ENCODE data around the gene ITGAL. TPM values are rescaled to one million over a fixed set of nuclear protein-coding genes. Genes with fewer than 3 reads are reported as not detected.
A peak's percentile ranks its signal among the peaks of the same experiment; 100 is the strongest.

The ITGAL gene
- total RNA-seq, 1 experiment from 2014 or later, result not detected

GRCh38 chr16:30541502-30542329, 69.2 kb downstream of the ITGAL start:
- no peak for DNase-seq (ENCODE audit: low spot score)

- no peak for DNase-seq (ENCODE audit: low spot score)
Observed at GRCh38 chr16:30543067-30543466, 70.5 kb downstream of the ITGAL start.

- no peak for DNase-seq (ENCODE audit: low spot score)
Observed at GRCh38 chr16:30546115-30546514, 73.6 kb downstream of the ITGAL start.

- no peak for DNase-seq (ENCODE audit: low spot score)
Observed at GRCh38 chr16:30548416-30549253, 76.1 kb downstream of the ITGAL start.

- no peak for DNase-seq (ENCODE audit: low spot score)
Observed at GRCh38 chr16:30551781-30552180, 79.2 kb downstream of the ITGAL start.

GRCh38 chr16:30552956-30553355, 80.4 kb downstream of the ITGAL start:
- DNase-seq (ENCODE audit: low spot score), result no peak

GRCh38 chr16:30553393-30553899, 80.9 kb downstream of the ITGAL start:
- DNase-seq (ENCODE audit: low spot score), result no peak

- DNase-seq (ENCODE audit: low spot score), result no peak
Observed at GRCh38 chr16:30554557-30555314, 82.2 kb downstream of the ITGAL start.

GRCh38 chr16:30555315-30556124, 83.0 kb downstream of the ITGAL start:
- no peak for DNase-seq (ENCODE audit: low spot score)

- DNase-seq (ENCODE audit: low spot score), result no peak
Observed at GRCh38 chr16:30556125-30556473, 83.6 kb downstream of the ITGAL start.

GRCh38 chr16:30557707-30557956, 85.1 kb downstream of the ITGAL start:
- DNase-seq (ENCODE audit: low spot score), result no peak

- peak; percentile 96 for DNase-seq (ENCODE audit: low spot score)
Observed at GRCh38 chr16:30557957-30558788, 85.6 kb downstream of the ITGAL start, which contains the start of gene ZNF764. ZNF764 (minus strand) TSS chr16:30558374; CDS start chr16:30558182, 192 bp downstream.

- DNase-seq (ENCODE audit: low spot score), result no peak
Observed at GRCh38 chr16:30558789-30559377, 86.3 kb downstream of the ITGAL start.

GRCh38 chr16:30559690-30560089, 87.1 kb downstream of the ITGAL start:
- no peak for DNase-seq (ENCODE audit: low spot score)

GRCh38 chr16:30561089-30561816, 88.7 kb downstream of the ITGAL start:
- no peak for DNase-seq (ENCODE audit: low spot score)

GRCh38 chr16:30562021-30562420, 89.5 kb downstream of the ITGAL start:
- DNase-seq (ENCODE audit: low spot score), result no peak

- DNase-seq (ENCODE audit: low spot score), result no peak
Observed at GRCh38 chr16:30565526-30565925, 93.0 kb downstream of the ITGAL start.

GRCh38 chr16:30565984-30566383, 93.4 kb downstream of the ITGAL start:
- no peak for DNase-seq (ENCODE audit: low spot score)

GRCh38 chr16:30566531-30566930, 94.0 kb downstream of the ITGAL start:
- no peak for DNase-seq (ENCODE audit: low spot score)

Data from H4 (cell line).